Measurements from ENCODE around the gene CYTH4. TPM values are rescaled to one million over a fixed set of nuclear protein-coding genes. Genes with fewer than 3 reads are reported as not detected.

Gene CYTH4
- total RNA-seq, 1 experiment from 2014 or later, result 3.8 TPM

DNA sequence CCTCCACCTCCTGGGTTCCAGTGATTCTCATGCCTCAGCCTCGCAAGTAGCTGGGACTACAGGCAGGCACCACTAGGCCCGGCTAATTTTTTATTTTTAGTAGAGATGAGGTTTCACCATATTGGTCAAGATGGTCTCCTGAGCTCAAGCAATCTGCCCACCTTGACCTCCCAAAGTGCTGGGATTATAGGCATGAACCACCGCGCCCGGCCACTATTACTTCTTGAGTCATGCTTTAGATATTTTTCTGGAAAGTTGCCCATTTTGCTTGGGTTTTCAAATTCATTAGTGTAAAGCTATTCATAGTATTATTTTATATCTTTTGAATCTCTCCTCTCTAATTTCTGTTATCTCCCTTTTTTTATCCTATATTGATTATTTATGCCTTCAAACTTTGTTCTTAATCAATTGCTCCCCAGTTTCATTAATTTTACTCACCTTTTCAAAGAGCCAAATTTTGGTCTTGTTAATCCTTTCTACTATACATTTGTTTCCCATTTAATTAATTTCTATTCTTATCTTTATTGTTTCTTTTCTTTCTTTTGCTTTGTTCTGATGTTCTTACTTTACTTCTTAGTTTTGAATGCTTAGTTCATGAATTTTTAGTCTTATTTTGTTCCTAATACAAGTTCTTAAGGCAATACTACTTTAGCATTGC, 28.0 kb upstream of the CYTH4 start (continued):
- TF ChIP-seq SP1 (IDR thresholded peaks at IDR 0.05; ENCODE audit: low read depth), result no peak
- TF ChIP-seq YY1 (IDR thresholded peaks at IDR 0.05; ENCODE audit: extremely low read depth, insufficient replicate concordance, low read depth, low read length), result no peak
- 0 out of 2 replicates have a peak, but pooled peaks have one; percentile 37 for TF ChIP-seq FOSL1 (IDR thresholded peaks at IDR 0.05; ENCODE audit: low read depth)
- no peak for TF ChIP-seq SRF (IDR thresholded peaks at IDR 0.05; ENCODE audit: low read depth)
- TF ChIP-seq, protein P1, sequence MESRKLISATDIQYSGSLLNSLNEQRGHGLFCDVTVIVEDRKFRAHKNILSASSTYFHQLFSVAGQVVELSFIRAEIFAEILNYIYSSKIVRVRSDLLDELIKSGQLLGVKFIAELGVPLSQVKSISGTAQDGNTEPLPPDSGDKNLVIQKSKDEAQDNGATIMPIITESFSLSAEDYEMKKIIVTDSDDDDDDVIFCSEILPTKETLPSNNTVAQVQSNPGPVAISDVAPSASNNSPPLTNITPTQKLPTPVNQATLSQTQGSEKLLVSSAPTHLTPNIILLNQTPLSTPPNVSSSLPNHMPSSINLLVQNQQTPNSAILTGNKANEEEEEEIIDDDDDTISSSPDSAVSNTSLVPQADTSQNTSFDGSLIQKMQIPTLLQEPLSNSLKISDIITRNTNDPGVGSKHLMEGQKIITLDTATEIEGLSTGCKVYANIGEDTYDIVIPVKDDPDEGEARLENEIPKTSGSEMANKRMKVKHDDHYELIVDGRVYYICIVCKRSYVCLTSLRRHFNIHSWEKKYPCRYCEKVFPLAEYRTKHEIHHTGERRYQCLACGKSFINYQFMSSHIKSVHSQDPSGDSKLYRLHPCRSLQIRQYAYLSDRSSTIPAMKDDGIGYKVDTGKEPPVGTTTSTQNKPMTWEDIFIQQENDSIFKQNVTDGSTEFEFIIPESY (IDR thresholded peaks at IDR 0.05; ENCODE audit: extremely low read depth, insufficient replicate concordance, low read length), result no peak

DNA sequence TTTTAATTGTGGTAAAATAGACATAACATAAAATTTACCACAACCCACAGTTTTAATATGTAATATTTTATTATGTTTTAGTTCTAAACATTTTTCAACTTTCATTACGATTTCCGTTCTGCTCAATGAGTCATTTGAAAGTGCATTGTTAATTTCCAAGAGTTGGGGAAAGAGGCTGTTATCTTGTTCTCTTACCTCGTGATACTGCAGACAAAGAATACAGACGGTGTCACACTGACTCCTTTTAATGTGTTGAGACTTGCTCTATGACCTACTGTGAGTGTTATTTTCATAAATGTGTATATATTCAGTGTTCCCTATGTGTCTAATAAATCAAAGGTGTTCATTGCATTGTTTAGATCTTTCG, 27.5 kb upstream of the CYTH4 start:
- BruUV-seq (replicated peaks), result no TSS peak
- Histone ChIP-seq H3K4me2 (ENCODE audit: low read length) (peak overlapping the region; percentile 64), H4K20me1 (ENCODE audit: insufficient read depth) (no peaks in the 10 kb centered on the region), H3K9ac (ENCODE audit: low read length) (no peak overlapping the region), H3K4me1 (ENCODE audit: control insufficient read depth in 1 of 2, insufficient read depth in 2 of 2, low read length in 2 of 2) (peaks cover 40 to 48% of the 10 kb centered on the region in 2 experiments), H3K4me3 (replicated peaks in 1 of 2; ENCODE audit: low read depth in 1 of 2, low read length in 2 of 2) (no peak overlapping the region), H3K79me2 (ENCODE audit: insufficient read depth, low read length) (no peaks in the 10 kb centered on the region), H3K27ac (ENCODE audit: low read depth, low read length) (no peak overlapping the region; the same call in 1 of the 2 replicates), H3K9me3 (ENCODE audit: control insufficient read depth in 1 of 2, insufficient read depth in 1 of 2, low read depth in 1 of 2, low read length in 2 of 2) (no peaks in the 10 kb centered on the region), H3K27me3 (ENCODE audit: insufficient read depth, low read length) (no peaks in the 10 kb centered on the region), H3K9me2 (ENCODE audit: insufficient read depth) (no peaks in the 10 kb centered on the region), H2AFZ (ENCODE audit: low read depth, low read length, poor library complexity, severe bottlenecking) (peak overlapping the region; percentile 50), H3K36me3 (ENCODE audit: control insufficient read depth in 1 of 2, insufficient read depth in 2 of 2, low read length in 2 of 2) (no peaks in the 10 kb centered on the region)
- ATAC-seq (no peak), DNase-seq (ENCODE audit: low read depth, low spot score) (no peak)
- CTCF ChIA-PET, result no interaction called here
- intact Hi-C loops (cut with micrococcal nuclease), result no loop called here
- POLR2A ChIA-PET, result interaction anchor here (0.9 kb wide), 1 partner anchor 13 kb away, joined by 5 read pairs; no protein-coding TSS in a partner anchor
- TF ChIP-seq, protein P2, sequence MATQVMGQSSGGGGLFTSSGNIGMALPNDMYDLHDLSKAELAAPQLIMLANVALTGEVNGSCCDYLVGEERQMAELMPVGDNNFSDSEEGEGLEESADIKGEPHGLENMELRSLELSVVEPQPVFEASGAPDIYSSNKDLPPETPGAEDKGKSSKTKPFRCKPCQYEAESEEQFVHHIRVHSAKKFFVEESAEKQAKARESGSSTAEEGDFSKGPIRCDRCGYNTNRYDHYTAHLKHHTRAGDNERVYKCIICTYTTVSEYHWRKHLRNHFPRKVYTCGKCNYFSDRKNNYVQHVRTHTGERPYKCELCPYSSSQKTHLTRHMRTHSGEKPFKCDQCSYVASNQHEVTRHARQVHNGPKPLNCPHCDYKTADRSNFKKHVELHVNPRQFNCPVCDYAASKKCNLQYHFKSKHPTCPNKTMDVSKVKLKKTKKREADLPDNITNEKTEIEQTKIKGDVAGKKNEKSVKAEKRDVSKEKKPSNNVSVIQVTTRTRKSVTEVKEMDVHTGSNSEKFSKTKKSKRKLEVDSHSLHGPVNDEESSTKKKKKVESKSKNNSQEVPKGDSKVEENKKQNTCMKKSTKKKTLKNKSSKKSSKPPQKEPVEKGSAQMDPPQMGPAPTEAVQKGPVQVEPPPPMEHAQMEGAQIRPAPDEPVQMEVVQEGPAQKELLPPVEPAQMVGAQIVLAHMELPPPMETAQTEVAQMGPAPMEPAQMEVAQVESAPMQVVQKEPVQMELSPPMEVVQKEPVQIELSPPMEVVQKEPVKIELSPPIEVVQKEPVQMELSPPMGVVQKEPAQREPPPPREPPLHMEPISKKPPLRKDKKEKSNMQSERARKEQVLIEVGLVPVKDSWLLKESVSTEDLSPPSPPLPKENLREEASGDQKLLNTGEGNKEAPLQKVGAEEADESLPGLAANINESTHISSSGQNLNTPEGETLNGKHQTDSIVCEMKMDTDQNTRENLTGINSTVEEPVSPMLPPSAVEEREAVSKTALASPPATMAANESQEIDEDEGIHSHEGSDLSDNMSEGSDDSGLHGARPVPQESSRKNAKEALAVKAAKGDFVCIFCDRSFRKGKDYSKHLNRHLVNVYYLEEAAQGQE (IDR thresholded peaks at IDR 0.05; ENCODE audit: low read depth), result no peak
- TF ChIP-seq TCF7L2 (IDR thresholded peaks at IDR 0.05; ENCODE audit: borderline replicate concordance, extremely low read depth, insufficient read depth, insufficient read length) (no peak), EGR1 (IDR thresholded peaks at IDR 0.05; ENCODE audit: low read depth) (no peak)
- RAD21 ChIA-PET (ENCODE audit: low non-redundant PET in 1 of 2, low total read pairs in 2 of 2, uncharacterized antibody in 2 of 2, unreplicated experiment in 2 of 2), result no interaction called here

Data from HCT116 (cell line).